Left kidney (tissue), 2 donors: Measurements from ENCODE around the gene MON1A. TPM values are rescaled to one million over a fixed set of nuclear protein-coding genes. Genes with fewer than 3 reads are reported as not detected.

Source experiments
- DNase-seq: peaks from one replicate; pipeline ENCODE4 v3.0.0-alpha.2; 2013
- polyA plus RNA-seq: library from polyadenylated mRNA; unstranded; fragments of 120-200 nt; gene quantifications from one replicate; pipeline ENCODE4 v1.2.1, GENCODE V29; 2013; ENCODE audit not compliant: insufficient read length

The MON1A gene
- polyA plus RNA-seq, 1 donor = 6.6 TPM

DNA sequence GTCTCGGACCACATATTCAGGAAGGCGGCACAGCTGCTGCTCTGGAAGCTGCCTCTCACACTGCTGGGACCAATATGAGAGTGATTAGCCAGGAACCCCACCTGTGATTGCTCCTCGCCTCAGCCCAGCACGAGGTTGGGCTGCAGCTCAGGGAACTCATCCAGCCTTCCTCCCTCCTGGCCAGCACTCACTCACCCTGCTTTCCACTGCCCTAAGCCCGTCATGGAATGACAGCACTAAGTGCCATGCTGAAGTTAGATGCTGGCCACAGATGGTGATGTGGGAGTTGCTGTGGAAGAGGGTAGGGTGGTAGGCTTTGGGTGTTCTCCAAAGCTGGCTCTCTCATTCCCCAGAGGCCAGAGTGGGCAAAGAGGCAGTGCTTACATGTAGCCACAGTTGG lies 33.3 kb downstream of the MON1A start:
- no peak for DNase-seq

DNA sequence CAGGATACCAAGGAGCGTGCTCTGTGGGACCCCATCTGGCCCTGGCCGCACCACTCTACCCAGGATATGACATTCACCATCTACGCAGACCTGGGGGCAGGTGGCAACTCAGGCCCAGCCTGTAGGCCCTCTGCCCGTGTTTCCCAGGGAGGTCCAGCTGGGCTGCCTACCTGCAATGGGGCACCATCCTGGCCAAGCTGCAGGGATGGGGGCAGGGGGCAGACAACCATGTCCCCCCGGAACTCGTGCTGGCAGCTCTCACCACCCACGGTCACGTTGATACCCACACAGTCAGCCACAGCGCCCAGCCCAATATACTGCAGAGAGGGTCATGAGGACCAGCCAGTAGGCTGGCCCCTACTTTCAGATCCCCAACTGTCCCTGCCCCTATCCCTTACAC lies 33.8 kb downstream of the MON1A start:
- DNase-seq = no peak

DNA sequence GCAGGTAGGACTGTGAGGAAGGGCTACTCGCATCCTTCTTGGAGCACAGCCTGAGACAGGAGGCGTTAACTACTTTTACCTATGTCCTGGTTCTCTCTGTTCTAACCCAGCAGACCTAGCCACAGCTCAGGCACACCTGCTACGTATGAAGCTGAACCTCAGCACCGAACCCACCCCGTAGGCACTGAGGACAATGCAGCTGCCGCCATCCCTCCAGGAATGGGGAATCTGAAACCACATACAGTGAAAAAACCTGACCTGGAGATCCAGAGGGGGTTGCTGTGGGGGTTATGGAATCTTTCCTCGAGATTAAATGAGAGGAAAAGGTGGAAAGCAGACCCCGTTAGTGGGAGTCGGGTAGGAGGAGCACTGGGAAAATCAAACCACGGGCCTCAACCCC lies 40.3 kb downstream of the MON1A start:
- no peak for DNase-seq

DNA sequence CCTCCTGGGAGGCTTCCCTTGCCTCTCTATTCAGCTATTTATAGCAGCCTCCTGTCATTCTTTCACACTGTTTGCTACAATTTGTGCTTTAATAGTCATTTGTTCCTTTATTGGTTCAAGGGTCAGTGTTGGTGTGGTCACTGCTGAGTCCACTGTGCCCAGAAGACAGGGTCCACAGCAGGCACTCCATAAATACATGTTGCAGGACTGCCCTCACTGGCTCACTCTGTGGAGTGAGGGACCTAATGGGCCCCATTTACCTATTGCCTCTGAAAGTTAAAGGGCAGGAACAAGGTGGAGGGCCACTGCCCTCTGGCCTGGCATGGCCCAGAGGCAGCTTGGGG lies 42.7 kb downstream of the MON1A start:
- DNase-seq = no peak

DNA sequence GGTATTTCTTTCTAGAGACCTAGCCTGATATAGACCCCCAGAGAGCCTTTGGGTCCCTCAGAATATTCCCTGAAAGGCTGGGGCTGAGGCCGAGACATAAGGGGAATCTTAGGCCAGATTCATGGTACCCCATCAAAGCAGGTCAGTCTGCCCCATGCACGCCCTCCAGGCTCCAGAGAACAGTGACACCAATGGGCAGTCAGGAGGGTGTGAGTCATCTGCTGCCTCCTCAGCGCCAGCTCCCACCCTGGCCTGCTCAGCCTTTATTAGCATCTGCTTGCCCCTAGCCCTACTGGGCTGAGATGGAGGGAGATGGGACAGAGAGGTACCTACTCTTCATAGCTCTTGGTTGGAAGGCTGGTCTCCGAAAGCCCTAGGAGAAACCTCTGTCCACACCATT lies 45.6 kb downstream of the MON1A start:
- DNase-seq = no peak

DNA sequence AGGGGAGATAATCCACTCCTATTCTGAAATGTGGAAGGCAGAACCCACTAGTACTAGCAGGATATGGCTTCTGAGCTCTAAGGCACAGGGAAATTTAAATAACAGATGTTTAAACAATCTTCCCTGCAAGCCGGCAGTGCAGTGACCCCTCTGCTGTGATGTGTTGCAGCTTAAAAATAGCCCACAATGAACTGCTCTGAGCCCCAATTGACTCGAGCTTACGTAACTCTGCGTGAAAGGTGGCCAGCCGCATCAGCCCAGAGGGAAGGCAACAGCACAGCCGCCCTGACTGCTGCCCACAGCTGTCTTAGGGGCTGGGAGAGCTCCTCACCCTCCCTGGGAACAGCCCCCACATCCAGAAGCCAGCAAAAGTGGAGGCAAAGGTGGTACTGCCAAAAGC lies 47.4 kb downstream of the MON1A start:
- DNase-seq = no peak

DNA sequence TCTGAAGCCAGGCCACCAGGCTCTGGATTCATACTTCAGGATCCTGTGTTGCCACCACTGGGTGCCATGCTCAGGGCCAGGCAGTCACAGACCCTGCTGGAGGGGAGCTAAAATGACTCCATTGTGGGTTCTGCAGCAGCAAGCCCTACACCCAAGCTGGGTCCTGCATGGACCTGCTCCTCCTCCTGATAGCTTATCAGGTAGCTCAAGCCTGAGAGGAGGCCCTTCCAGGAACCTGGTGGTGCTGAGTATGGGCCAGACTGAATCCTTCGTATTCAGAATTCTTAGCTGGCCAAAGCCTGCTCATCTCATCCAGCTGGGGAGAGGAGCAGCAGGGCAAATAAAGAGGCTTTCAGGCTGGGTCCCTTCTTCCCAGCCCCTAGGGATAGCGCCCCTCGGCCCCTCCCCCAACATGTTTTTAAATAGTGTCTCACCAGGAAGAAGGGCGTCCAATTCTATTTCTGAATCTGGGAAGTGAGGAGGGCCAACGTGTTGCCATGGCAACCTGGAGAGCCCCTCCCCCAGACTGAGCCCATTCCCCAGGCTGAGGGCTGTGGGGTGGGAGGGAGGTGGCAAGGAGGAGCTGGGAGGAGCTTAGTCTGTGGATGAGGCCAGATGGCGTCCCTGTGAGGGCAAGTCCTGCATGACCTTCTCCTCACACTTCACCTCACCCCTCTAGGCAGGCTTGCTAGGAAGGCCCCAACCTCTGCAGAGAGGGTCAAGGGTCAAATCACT lies 48.9 kb downstream of the MON1A start:
- DNase-seq = no peak

DNA sequence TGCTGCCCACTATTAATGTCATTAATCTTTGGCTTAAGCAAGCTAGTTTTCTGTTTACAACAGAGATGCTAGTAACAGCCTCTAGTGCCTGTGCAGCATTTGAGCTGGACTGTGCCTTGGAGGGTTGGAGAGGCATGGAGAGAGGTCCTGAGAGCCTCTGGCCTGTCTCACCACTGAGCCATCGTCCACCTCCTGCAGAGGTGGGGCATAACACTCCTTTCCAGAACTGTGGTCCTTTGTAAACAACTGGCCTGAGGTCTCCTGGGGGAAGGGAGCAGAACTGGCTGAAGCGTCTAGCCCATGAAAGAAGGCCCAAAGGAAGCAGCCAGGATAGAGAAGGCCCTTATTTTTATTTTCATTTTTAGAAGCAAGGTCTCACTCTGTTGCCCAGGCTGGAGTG lies 49.9 kb downstream of the MON1A start:
- no peak for DNase-seq

DNA sequence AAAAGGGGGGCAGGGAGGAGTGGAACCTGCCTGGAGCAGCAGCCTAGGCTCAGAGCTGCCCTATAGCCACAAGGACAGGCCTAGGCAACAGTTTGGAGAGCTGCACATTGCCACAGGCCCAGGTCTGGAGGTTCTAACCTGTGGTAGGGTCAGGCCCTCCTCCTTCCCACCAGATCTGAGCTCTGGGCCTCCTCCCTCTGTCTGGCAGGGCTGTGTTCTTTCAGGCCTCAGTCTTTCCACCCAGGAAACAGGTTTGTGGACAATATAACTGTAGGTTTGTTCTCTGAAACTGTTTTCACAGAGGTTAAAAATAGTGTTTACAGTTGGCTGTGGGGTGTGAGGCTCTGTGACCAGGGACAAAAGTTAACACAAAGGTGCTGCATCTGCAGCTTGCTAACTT lies 50.9 kb downstream of the MON1A start:
- DNase-seq = no peak

DNA sequence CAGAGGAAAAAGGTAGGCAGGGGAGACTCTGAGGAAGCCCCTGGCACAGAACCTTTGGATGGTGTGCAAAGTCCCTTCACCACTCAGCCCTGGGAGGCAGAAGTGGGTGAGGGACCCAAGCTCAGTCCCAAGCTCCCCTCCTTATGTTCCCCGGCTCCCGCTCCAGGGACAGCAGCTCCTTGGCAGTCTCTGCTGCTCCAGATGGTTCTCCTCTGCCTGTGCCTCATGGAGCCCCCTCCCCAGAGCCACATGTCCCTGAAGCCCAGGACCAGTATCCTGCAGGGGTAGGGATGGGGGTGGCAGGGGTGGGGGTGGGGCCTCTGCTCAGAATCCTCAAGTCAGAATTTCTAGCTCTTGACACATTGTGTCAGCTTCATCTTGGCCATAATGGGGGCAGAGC lies 51.9 kb downstream of the MON1A start:
- no peak for DNase-seq

DNA sequence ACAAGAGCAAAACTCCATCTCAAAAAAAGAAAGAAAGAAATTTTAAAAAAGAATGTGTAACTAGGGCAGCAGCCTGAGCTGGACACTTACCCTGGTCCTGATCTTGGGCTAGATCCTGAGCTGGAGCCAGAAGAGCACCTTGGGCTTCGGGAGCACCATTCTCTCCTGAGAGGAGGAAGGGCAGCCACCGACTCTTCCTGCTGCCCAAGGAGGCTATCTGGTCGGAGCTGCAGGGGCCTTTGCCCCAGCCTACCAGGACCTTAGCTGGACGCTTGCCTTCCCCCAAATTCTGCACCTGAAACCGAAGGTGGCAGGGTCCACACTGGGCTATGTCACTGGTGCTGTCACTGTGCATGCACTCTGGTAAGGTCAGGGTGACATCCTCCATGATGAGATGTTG lies 53.0 kb downstream of the MON1A start:
- DNase-seq = no peak

DNA sequence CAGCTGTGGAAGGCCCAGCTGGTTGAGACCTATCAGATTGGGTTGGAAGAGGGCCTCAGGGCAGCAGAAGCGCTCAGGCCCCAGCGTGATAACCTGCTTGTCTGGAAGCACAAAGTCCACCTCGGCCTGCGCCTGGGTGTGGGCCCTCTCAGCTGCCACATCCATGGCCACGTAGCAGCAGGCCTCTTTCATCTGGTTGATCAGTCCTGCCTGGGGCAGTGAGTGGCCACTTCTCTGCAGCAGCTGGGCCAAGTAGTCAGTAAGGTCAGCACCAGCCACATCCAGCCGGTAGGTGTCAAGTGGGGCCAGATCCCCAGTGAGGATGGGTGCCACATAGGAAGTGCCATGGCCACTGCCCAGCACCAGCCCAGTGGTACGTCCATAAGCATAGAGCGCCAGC lies 56.0 kb downstream of the MON1A start:
- no peak for DNase-seq

DNA sequence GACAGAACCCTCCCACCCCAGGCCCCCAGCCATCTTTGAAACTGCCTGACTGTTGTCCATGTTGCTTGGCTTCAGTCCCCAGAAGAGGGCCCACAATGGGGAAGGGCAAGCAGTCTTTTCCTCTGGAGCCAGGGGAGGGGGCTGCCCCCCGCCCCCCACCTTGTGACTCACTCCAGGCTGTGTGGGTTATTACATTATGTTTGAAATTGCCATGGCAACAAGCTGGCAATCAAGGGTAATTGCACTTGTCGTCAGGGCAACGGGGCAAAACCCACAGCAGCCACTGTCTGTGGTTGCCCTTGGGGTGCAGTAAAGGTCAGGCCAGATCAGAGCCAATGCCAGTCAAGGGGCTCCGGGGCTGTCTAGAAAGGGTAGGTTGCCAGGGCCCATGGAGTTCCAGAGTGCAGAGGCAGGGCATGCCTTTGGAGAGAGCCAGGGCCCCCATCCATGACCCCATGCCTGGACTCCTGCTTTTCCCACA lies 56.8 kb downstream of the MON1A start:
- no peak for DNase-seq

DNA sequence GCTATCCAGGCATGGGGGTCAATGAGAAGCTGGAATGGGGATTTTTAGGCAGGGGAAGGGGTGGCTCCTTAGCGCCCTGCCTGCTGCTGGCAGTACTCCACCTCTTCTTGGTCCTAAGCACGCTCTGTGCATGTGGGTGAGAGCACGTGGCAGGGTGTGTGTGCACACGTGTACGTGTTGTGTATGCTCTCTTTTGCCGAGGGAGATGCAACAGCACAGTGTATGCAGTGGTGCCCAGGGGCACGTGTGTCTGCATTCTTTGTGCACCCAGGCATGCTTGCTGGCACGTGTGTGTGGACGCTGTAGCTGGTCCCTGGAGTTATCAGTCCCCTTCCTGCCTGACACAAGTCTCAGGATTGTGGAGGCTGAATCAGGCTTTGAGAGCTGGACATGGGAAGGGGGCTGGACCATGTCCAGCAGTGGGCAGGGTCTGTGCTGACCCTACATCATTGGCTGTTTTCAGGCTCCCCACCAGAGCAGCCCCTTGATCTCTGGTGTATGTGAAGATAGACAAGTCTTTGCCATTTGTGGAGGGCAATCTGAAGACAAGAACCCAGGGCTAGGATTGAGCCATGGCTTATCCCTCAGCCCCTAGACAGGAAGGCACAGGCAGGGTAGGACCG lies 58.0 kb downstream of the MON1A start:
- DNase-seq = no peak

DNA sequence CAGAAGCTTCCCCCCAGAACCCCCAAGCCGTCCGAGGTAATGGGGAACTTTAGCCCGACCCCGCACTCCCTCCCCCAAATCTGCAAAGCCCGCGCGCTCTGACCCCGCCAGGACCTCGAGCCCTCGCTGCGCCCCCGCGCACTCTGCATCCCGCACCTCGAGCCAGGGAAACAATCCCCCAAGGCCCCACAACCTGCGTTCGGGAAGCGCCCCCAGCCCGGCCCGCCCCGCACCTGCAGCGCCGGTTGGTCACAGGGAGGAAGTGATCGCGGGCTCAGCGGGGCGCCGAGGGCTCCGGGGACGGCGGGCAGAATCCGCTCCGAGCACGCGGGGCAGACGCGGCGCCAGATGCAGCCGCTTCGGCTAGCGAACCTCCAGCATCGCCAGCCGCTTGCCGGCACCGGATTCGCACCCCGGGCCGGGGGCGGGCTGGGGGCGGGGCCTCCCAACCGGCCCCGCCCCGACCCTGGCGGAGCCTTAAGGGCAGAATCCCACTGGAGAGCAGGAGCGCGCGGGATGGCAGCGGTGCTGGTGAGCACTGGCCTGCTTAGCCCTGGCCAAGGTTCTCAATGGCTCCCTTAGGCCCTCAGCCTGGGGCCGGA lies 60.0 kb downstream of the MON1A start, which contains the start of gene CAMKV:
TSS of gene CAMKV (minus strand) at position 382 of the 602 bp plus-strand sequence. CDS start 7,518 bp downstream, outside the sequence.
- no peak for DNase-seq

DNA sequence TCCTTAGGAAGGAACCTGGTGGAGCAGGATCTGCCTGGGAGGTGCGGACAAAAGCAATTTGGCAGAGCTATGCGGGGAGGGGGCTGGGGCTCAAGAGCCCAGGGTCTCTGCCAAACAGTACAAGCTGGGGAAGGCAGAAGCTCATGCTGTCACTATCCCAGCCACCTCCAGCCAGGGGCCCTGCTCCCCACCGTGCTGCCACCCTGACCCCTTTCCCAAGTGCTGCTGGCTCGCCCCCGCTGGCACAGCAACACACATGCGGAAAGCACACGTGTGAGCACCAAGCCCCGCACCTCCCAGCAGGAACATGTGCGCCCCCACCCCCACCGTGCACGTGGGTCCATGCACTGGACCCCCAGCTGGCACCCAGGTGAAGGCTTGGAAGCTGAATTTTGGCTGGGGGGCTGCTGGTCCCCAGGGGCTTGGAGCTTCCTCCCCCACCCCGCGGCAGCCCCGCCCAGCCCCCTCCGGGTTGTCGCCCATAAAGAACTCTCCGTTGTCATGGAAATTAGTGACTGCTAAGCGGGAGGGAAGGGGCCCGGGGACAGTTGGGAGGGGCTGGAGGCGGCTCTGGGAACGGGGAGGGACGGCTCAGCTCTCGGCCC lies 60.6 kb downstream of the MON1A start:
- no peak for DNase-seq

DNA sequence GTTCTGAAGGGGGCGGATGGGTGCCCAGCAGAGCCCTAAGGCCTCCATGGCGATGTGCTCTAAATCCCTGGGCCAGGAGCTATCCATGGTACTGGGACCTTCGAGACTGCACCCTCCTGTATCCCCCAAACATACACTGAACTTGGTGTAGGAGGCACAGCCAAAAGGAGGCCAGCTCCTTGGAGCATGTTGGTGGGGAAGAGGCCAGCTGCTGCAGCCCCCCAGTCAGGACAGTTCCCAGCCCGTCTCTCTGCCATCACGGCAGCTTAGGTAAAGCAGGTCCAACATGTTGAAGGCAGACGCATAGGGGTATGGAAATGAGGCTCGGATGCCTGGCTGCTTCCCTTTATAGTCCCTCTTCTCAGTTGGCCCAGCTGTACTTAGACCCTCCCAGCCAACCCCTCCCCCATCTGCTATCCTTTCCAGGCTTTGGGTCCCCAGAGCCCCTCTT lies 61.7 kb downstream of the MON1A start:
- DNase-seq = peak; percentile 58

DNA sequence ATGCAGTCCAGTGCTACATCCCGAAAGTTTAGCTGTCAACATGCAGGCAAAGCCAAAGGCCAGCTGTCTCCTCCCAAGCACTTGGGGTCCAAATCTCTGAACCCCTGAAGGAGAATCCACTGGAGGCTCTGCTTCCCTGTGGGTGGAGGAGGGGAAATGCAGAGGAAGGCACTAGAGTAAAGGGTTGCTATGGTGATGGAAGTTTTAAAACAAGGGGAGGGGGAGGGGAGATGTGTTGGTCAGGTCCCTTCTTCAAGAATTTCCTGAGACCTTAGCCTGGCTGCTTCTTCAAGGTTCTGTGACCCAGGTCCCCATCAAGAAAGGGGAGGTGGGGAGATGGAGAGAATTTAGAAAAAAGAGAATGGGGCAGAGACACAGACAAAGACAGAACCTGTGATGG lies 62.2 kb downstream of the MON1A start:
- DNase-seq = no peak

DNA sequence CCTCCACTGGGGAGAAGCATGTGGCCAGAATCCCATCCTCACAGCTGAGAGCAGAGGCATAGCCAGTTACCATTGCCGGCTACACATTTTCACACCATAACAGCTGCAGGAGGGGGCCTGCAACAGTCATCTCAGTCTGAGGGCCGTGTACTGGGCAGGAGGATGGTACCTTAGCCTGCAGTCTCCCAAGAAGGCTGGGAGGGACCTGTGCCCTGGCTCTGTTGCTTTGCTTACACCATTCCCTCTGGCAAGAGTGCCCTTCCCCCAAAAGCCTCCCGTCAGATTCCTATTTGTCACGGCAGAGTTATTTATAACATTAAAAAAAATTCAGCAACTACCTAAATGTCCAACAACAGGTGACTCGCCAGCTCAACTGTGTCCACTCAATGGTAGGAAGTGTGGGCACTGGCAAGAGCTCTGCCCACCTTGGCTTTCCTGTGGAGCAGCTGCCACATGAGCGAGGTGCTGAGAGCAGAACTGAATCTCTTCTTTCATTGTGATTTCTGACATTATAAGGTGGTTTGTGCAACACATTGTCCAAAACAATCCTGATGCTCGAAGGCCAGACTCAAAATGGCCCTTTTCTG lies 64.3 kb downstream of the MON1A start:
- no peak for DNase-seq

DNA sequence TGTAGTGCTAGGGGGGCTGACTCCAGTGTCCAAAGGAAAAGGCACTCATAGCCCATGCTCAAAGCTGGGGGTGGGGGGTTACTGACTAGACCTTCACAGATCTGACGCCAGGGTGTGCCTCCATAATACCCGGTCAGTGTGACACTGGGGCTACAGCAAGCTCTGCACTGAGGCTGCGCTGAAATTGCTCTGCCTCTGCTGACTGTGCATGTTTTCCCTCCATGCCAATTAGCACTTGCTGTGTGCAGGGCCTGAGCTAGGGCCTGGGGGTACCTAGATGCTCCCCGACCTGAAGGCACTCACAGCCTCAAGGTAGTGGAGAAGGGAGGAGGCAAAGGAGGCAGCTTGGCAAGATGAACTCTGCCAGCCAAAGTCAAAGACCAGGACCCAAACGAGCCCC lies 65.1 kb downstream of the MON1A start:
- no peak for DNase-seq

DNA sequence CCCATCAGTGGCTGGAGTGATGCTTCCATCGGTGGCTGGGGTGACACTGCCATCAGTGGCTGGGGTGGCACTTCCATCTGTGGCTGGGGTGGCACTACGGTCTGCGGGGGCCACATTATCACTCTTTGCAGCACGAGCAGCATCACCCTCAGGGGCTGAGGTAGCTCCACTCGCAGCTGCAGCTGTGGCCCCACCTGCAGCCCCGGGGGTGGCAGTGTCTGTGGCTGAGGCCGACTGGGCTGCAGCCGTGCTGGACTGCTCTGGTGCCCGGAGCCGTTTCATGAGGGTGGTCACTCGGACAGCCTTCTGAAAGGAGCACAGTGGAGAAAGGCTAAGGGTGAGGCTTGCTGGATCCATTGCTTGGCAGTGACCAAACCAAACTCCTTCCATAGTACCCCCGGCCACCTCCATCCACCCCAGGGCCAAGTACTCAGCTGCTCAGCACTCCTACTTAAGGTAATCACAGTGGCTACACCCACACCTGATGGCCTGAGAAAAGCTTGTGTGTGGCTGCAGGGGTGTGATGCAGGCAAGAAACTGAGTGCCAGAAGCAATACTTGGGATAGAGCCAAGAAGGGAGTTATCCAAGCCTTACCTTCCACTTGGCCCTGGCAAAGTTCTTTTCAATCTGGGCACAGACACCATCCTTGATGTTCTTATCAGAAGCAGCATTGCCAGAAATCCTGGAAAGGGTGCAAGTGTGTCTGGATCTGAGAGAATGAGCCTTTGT lies 69.9 kb downstream of the MON1A start:
- no peak for DNase-seq
